H9 (cell line): ENCODE results near the gene DYRK1B. TPM values are rescaled to one million over a fixed set of nuclear protein-coding genes. Genes with fewer than 3 reads are reported as not detected.

Experiments used
- DNase-seq: peaks from one replicate; pipeline ENCODE4 v3.0.0-alpha.2; 2017
- H2AFZ ChIP-seq: one replicate; pipeline ENCODE4 v1.6.1; 2013; ENCODE audit warnings: mild to moderate bottlenecking, low read length, control low read depth, moderate library complexity
- H2AK5ac ChIP-seq: 2 replicates; pipeline ENCODE4 v1.6.1; 2013; ENCODE audit warnings: low read length, control low read depth, mixed read lengths; ENCODE audit not compliant: insufficient read length
- H2BK120ac ChIP-seq: one replicate; pipeline ENCODE4 v1.6.1; 2013; ENCODE audit warnings: low read depth, mild to moderate bottlenecking, low read length, control low read depth, inconsistent platforms; ENCODE audit not compliant: poor library complexity, severe bottlenecking
- H2BK12ac ChIP-seq: 2 replicates; pipeline ENCODE4 v1.6.1; 2013; ENCODE audit warnings: low read length, control low read depth, mixed read lengths, low read depth; ENCODE audit not compliant: insufficient read length
- H2BK15ac ChIP-seq: 2 replicates; pipeline ENCODE4 v1.6.1; 2013; ENCODE audit warnings: low read depth, low read length, control low read depth
- H2BK20ac ChIP-seq: one replicate; pipeline ENCODE4 v1.6.1; 2013; ENCODE audit warnings: low read depth, mild to moderate bottlenecking, low read length, control low read depth, inconsistent platforms; ENCODE audit not compliant: poor library complexity, severe bottlenecking
- H2BK5ac ChIP-seq: 2 replicates; pipeline ENCODE4 v1.6.1; 2013; ENCODE audit warnings: low read length, control low read depth, mixed read lengths; ENCODE audit not compliant: insufficient read length
- H3K14ac ChIP-seq: 2 replicates; pipeline ENCODE4 v1.6.1; 2013; ENCODE audit warnings: low read length, control low read depth; ENCODE audit not compliant: insufficient read depth
- H3K18ac ChIP-seq: 2 replicates; pipeline ENCODE4 v1.6.1; 2013; ENCODE audit warnings: low read depth, mild to moderate bottlenecking, mixed read lengths, low read length, control low read depth; ENCODE audit not compliant: insufficient read length
- H3K23ac ChIP-seq: 2 replicates; pipeline ENCODE4 v1.6.1; 2013; ENCODE audit warnings: low read length, control low read depth, mixed read lengths, low read depth; ENCODE audit not compliant: insufficient read length
- H3K23me2 ChIP-seq: 2 replicates; pipeline ENCODE4 v1.6.1; 2013; ENCODE audit warnings: low read depth, mild to moderate bottlenecking, mixed read lengths, low read length, control low read depth; ENCODE audit not compliant: insufficient read length, poor library complexity, severe bottlenecking
- H3K27ac ChIP-seq: 2 replicates; pipeline ENCODE4 v1.5.1; 2013; ENCODE audit warnings: low read length, control low read depth, mixed read lengths, low read depth; ENCODE audit not compliant: insufficient read length
- H3K27me3 ChIP-seq: 2 replicates; pipeline ENCODE4 v1.6.1; 2013; ENCODE audit warnings: low read length, control low read depth, inconsistent platforms; ENCODE audit not compliant: insufficient read depth
- H3K4ac ChIP-seq: 2 replicates; pipeline ENCODE4 v1.6.1; 2013; ENCODE audit warnings: low read depth, mild to moderate bottlenecking, control low read depth, inconsistent platforms, low read length, moderate library complexity
- H3K4me1 ChIP-seq: 2 replicates; pipeline ENCODE4 v1.6.1; 2013; ENCODE audit warnings: low read length, control low read depth, inconsistent platforms; ENCODE audit not compliant: insufficient read depth
- H3K4me2 ChIP-seq: 2 replicates; pipeline ENCODE4 v1.6.1; 2013; ENCODE audit warnings: low read length, control low read depth, mixed read lengths; ENCODE audit not compliant: insufficient read length, insufficient read depth
- H3K56ac ChIP-seq: 2 replicates; pipeline ENCODE4 v1.6.1; 2013; ENCODE audit warnings: low read depth, mild to moderate bottlenecking, mixed read lengths, low read length, control low read depth; ENCODE audit not compliant: insufficient read length
- H3K79me1 ChIP-seq: 2 replicates; pipeline ENCODE4 v1.6.1; 2013; ENCODE audit warnings: low read depth, mild to moderate bottlenecking, moderate library complexity, low read length, control low read depth, inconsistent platforms; ENCODE audit not compliant: insufficient read depth, poor library complexity, severe bottlenecking
- H3K79me2 ChIP-seq: 2 replicates; pipeline ENCODE4 v1.6.1; 2013; ENCODE audit warnings: low read length, control low read depth, inconsistent platforms; ENCODE audit not compliant: insufficient read depth
- H3K9ac ChIP-seq: 2 replicates; pipeline ENCODE4 v1.6.1; 2013; ENCODE audit warnings: low read length, control low read depth, mixed read lengths; ENCODE audit not compliant: insufficient read length; ENCODE audit errors: extremely low read depth
- H3K9me3 ChIP-seq: one replicate; pipeline ENCODE4 v1.6.1; 2013; ENCODE audit warnings: low read depth, low read length, inconsistent platforms; ENCODE audit not compliant: control insufficient read depth
- H3T11ph ChIP-seq: one replicate; pipeline ENCODE4 v1.6.1; 2013; ENCODE audit warnings: mild to moderate bottlenecking, low read length, control low read depth, inconsistent platforms
- H4K20me1 ChIP-seq: one replicate; pipeline ENCODE4 v1.6.1; 2013; ENCODE audit not compliant: control insufficient read depth, insufficient read length, insufficient read depth
- H4K5ac ChIP-seq: 2 replicates; pipeline ENCODE4 v1.6.1; 2013; ENCODE audit warnings: low read depth, mild to moderate bottlenecking, mixed read lengths, low read length, control low read depth; ENCODE audit not compliant: insufficient read length
- H4K8ac ChIP-seq: replicated peaks from 2 replicates; pipeline ENCODE4 v1.6.1; 2013; ENCODE audit warnings: low read length, control low read depth, mixed read lengths, low read depth; ENCODE audit not compliant: insufficient read length
- H4K91ac ChIP-seq: 2 replicates; pipeline ENCODE4 v1.6.1; 2013; ENCODE audit warnings: low read depth, mild to moderate bottlenecking, moderate library complexity, mixed read lengths, low read length, control low read depth; ENCODE audit not compliant: insufficient read length
- H3K27ac Mint-ChIP-seq, 3 experiments: 2 replicates in 2 of 3; 3 replicates in 1 of 3; pipeline ENCODE4 v1.8.0; 2020 to 2021; ENCODE audit warnings: mixed read lengths in 3 of 3, mild to moderate bottlenecking in 1 of 3, moderate library complexity in 1 of 3
- H3K27me3 Mint-ChIP-seq: 2 replicates; pipeline ENCODE4 v1.8.0; 2021; ENCODE audit warnings: low read depth, mild to moderate bottlenecking, moderate library complexity, mixed read lengths
- H3K36me3 Mint-ChIP-seq, 3 experiments: 2 replicates in 2 of 3; 3 replicates in 1 of 3; pipeline ENCODE4 v1.8.0; 2020 to 2021; ENCODE audit warnings: low read depth in 3 of 3, mixed read lengths in 3 of 3; ENCODE audit not compliant: insufficient read depth in 1 of 3
- H3K4me1 Mint-ChIP-seq, 2 experiments: 2 replicates each; pipeline ENCODE4 v1.8.0; 2020; ENCODE audit warnings: mixed read lengths in 2 of 2
- H3K4me3 Mint-ChIP-seq, 2 experiments: 2 replicates in 1 of 2; 3 replicates in 1 of 2; pipeline ENCODE4 v1.8.0; 2020 to 2021; ENCODE audit warnings: mild to moderate bottlenecking in 2 of 2, mixed read lengths in 2 of 2, moderate library complexity in 1 of 2
- H3K9me3 Mint-ChIP-seq, 2 experiments: 2 replicates in 1 of 2; 3 replicates in 1 of 2; pipeline ENCODE4 v1.8.0; 2020; ENCODE audit warnings: mild to moderate bottlenecking in 2 of 2, mixed read lengths in 2 of 2, moderate library complexity in 1 of 2
- CTCF ChIP-seq: fragments of 200-600 bp; sonication (generic); conservative IDR thresholded peaks from 3 replicates; pipeline ENCODE4 v1.8.0; 2021; ENCODE audit warnings: antibody characterized with exemption, mild to moderate bottlenecking
- WGBS: extraction: QIAGEN DNeasy Blood & Tissue Kit; methylation state at CpG from one replicate; pipeline ENCODE4 v1.1.7; 2013; ENCODE audit warnings: missing lambda C conversion rate, low lambda C conversion rate, mixed read lengths; ENCODE audit not compliant: insufficient read length; ENCODE audit errors: extremely low coverage; 5-methylcytosine and 5-hydroxymethylcytosine counted together
- total RNA-seq: library from RNA; stranded (reverse); gene quantifications from 2 replicates; pipeline ENCODE4 v1.2.1, GENCODE V29; 2021

DYRK1B gene
- total RNA-seq, 1 experiment from 2014 or later = 14.3 TPM

GRCh38 chr19:39797083-39797482 is 36.9 kb downstream of the DYRK1B start:
- DNase-seq = no peak
- no peak overlapping the region for H4K91ac ChIP-seq
- H2AK5ac ChIP-seq = no peak overlapping the region
- no peak overlapping the region for H3T11ph ChIP-seq
- H2AFZ ChIP-seq = no peak overlapping the region
- Mint-ChIP-seq H3K36me3 (no peaks in the 10 kb centered on the region), H3K9me3 (no peaks in the 10 kb centered on the region), H3K27me3 (no peaks in the 10 kb centered on the region), H3K4me1 (peaks cover 22 to 33% of the 10 kb centered on the region in 2 experiments), H3K27ac (no peak overlapping the region), H3K4me3 (no peak overlapping the region)
- no peak for TF ChIP-seq CTCF
- peaks cover 3% of the 10 kb centered on the region for H3K23me2 ChIP-seq
- H2BK15ac ChIP-seq = no peak overlapping the region
- no peak overlapping the region for H3K18ac ChIP-seq
- H2BK12ac ChIP-seq = no peak overlapping the region
- no peaks in the 10 kb centered on the region for H3K27me3 ChIP-seq
- H3K9ac ChIP-seq = no peak overlapping the region
- no CpG with 5 or more reads among the region's 2 CpGs for WGBS
- H3K4ac ChIP-seq = no peak overlapping the region
- no peak overlapping the region for H2BK20ac ChIP-seq
- H3K9me3 ChIP-seq = no peaks in the 10 kb centered on the region
- H3K27ac ChIP-seq = no peak overlapping the region
- no peak overlapping the region for H3K4me2 ChIP-seq
- no peaks in the 10 kb centered on the region; the same call in 1 of the 2 replicates for H3K4me1 ChIP-seq
- no peaks in the 10 kb centered on the region for H4K20me1 ChIP-seq
- H3K79me2 ChIP-seq = no peaks in the 10 kb centered on the region
- no peak overlapping the region for H3K23ac ChIP-seq
- no peak overlapping the region for H2BK120ac ChIP-seq
- no peak overlapping the region for H3K14ac ChIP-seq
- no peak overlapping the region for H3K56ac ChIP-seq
- H4K8ac ChIP-seq = no peak overlapping the region
- H2BK5ac ChIP-seq = no peak overlapping the region
- H3K79me1 ChIP-seq = no peaks in the 10 kb centered on the region
- no peak overlapping the region for H4K5ac ChIP-seq
